ENCODE data around the gene AREL1. TPM values are rescaled to one million over a fixed set of nuclear protein-coding genes. Genes with fewer than 3 reads are reported as not detected.

AREL1 gene
- total RNA-seq, 1 donor from 2014 or later: 44.4 TPM

GRCh38 chr14:74698465-74698864 is 14.4 kb downstream of the AREL1 start:
- no peak for DNase-seq (ENCODE audit: extremely low read depth, low read depth, low spot score)

DNA sequence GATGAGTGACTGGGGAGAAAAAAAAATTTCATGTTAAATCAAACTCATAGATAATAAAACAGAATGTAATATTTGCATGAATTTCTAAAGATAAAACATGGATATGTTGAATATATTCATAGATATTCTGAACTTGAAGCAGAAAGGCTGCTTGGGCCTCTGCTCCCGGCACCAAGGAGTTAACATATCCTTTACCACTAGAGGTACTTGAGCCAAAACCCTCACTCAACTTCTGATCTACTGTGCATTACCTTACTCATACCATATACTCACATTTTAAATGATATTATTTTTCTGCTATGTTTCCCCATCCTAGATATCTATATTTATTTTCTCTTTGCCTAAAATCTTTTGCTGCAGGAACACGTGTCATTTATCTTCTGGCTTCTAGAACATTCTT is 14.9 kb downstream of the AREL1 start:
- DNase-seq (ENCODE audit: extremely low read depth, low read depth, low spot score): no peak

DNA sequence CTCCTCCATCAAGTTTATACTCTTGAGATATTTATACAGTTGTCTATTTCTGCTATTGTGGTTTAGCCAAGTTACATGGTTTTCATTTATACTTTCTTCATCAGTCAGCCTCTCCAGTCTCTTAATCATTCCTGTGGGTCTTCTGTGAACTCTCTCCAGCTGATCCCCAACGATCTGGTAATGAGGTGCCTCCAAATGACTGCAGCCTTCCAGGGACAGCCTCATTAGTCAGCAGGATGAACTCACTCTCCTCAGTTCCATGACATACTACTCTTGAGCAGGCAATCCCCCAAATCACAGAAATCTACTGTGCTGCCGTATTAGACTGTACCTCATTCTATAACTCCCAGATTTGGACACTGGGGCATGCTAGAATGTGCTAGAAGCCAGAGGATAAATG is 15.3 kb downstream of the AREL1 start:
- no peak for DNase-seq (ENCODE audit: extremely low read depth, low read depth, low spot score)

- no peak for DNase-seq (ENCODE audit: extremely low read depth, low read depth, low spot score)
Observed at GRCh38 chr14:74697011-74697410, 15.9 kb downstream of the AREL1 start.

DNA sequence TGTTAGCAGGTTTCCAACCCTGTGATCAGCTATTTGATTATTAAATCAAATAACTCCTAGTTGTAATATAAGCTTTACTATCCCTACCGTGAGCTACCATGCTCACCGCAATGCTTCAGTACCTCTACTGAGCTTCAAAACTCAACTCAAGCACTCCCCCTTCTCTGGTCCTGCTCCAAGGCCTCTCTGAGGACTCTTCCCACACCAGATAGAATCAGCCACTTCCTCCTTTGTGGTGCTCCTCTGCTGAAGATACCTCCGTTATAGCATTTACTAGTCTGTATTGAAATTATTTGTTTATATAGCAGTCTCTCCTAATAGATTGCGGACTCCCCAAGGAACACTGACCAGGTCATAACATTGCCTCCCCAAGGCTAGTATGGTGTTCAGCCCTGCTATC is 17.5 kb downstream of the AREL1 start:
- DNase-seq (ENCODE audit: extremely low read depth, low read depth, low spot score): no peak

DNA sequence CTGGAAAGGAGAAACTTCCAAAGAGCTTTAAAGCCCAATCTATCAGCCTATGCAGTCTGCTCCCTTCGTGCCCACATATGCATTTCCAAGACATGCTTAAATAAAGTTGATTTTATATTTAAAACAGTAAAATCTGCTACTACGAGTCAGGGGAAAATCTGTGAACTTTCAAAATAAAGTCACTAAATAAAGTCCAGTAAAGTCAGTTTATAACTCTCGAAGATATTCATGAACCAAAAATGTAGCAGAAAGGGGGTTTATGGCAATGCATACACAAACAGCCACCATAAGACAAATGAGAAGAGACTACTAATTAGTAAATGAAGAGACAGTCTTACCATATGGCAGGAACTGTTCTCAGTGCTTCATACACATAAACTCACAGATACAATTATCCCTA is 19.7 kb downstream of the AREL1 start:
- DNase-seq (ENCODE audit: extremely low read depth, low read depth, low spot score): no peak

- no peak for DNase-seq (ENCODE audit: extremely low read depth, low read depth, low spot score)
Observed at GRCh38 chr14:74691456-74691855, 21.4 kb downstream of the AREL1 start.

DNA sequence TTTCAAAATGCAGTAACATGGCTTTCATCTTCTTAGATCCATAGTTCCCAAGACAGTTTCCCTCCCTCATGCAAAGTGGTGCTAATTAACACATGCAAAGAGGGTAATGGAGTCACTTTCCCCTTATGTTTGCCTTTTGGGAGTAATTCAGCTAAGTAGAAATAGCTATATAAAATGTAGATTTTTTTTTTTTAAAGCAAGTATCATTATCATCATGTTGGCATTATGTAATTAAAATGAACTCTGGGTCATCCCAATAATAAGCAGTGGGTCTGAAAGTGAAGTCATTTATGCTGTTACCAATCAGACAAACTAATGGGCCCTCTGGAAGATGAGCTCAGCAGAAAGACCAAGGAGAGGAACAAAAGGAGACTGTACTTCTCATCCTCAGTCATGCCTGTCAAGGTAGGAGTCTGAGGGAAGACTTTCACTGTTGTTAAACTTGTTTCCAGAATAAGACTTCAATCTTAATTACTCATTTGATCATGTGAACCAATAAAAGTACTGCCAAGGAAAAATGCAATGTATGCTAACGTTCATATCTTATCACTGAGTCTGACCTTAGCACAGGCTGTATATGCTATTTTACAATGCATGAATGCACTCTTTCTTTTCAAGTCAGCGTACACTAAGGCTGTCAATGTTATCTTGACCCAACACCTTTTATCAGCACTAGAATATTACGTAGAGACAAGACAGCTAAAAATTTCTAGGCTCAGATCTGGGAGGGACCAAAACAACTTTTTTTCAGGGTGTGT is 26.8 kb downstream of the AREL1 start:
- no peak for DNase-seq (ENCODE audit: extremely low read depth, low read depth, low spot score)

DNA sequence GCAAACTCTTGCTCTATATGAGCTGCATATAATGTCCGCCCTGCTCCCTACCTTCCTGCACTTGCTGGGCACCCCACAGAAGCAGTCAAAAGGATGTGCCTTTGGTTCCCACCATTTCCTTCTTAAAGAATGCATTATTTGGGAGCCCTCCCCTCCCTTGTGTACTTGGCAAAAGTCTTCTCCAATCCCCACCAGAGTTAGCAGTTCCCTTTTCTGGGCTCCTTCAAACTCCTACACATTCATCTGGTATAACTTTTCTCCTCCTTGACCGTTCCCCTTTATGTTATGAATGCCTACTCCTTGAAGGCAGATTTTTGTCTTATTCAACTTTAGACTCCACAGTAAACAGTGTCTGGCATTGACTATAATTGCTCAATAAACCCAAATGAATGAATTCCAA is 27.8 kb downstream of the AREL1 start:
- no peak for DNase-seq (ENCODE audit: extremely low read depth, low read depth, low spot score)

DNA sequence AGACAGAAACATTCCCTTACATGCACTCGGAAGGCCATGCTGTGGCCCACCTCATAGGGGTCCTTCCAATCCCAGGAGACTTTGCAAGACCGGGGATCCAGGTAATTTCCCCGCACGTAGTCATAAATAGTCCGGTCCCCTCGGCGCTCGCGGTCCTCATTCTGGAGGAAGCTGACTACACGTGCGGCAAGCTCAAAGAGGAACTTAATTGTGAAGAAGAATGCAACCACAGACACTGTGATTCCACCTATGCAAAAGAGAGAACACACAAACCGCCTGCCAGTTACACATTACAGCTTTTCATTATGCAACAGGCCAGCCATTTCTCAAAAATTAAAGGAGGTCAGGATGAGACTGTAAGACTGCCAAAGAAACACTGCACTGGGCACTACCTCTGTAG is 28.4 kb downstream of the AREL1 start:
- DNase-seq (ENCODE audit: extremely low read depth, low read depth, low spot score): no peak

GRCh38 chr14:74683406-74683805 is 29.5 kb downstream of the AREL1 start:
- no peak for DNase-seq (ENCODE audit: extremely low read depth, low read depth, low spot score)

GRCh38 chr14:74682169-74682952 is 30.5 kb downstream of the AREL1 start:
- DNase-seq (ENCODE audit: extremely low read depth, low read depth, low spot score): no peak

DNA sequence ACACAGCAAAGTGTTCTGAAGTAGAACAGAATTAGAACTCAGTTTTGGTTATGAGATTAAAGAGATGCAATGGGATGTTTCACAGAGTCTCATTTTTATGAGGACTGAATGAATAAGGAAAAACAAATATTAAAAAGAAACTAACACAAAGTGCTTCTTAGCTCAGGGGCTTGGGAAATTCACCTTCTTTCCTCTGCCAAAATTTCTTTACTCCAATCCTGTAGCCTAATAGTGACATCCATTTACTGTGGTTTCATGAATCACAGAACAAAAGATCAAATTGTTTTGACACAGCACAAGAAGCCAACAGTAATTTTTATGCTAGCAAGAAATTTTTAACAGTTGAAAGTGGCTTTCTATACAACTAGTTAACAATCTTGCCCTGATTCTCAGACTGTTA is 37.7 kb downstream of the AREL1 start:
- DNase-seq (ENCODE audit: extremely low read depth, low read depth, low spot score): no peak

DNA sequence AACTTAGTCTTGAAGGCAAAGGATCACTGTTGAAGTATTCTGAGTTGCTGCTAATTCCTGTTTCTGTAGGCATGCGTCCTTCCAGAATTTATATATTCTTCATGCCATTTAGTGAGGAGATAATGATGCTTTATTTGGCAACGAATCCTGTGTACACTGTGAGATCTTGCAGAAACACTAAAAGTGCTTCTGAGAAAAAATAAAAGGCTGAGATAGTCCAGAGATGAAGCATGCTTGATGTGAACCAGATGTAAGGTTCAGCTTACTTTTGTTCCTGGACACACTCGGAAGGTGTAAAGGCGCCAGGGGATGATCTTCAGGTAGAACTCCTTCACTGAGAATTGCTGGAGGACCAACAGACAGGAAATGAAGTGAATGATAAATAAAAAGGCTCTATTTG is 39.1 kb downstream of the AREL1 start:
- no peak for DNase-seq (ENCODE audit: extremely low read depth, low read depth, low spot score)

- no peak for DNase-seq (ENCODE audit: extremely low read depth, low read depth, low spot score)
Observed at GRCh38 chr14:74671789-74672188, 41.1 kb downstream of the AREL1 start.

DNA sequence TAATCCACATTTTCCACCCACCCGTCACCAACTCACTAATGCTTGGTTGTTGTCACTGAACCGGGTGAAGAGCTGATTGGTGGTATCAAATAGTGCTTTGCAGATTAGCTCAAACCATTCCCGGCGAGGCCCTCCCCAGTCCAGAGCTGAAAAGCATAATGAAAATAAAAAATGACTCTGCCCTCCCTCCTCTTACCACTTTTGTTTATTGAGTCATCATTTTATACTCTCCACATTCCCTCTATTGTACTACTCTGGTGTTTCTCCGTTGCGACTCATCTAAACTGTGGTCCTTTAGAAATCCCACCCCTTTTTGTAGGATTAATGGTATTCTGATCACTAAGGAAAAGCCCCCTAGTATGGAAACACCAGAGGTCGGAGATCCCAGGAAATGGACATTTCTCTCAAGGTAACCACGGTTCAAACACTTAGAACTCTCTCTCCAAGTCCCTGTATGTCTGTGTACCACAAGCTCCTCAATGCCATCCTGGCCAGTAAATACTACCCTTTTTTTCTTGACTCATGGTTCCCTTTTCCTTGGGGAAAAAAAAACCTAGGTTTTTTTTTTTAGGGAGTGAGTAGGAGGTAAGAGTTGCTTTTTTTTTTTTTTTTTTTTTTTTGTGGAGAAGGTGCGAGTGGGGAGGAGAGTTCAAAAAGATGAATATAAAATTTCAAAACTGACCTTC is 42.0 kb downstream of the AREL1 start:
- no peak for DNase-seq (ENCODE audit: extremely low read depth, low read depth, low spot score)

GRCh38 chr14:74669846-74670245 is 43.0 kb downstream of the AREL1 start:
- no peak for DNase-seq (ENCODE audit: extremely low read depth, low read depth, low spot score)

DNA sequence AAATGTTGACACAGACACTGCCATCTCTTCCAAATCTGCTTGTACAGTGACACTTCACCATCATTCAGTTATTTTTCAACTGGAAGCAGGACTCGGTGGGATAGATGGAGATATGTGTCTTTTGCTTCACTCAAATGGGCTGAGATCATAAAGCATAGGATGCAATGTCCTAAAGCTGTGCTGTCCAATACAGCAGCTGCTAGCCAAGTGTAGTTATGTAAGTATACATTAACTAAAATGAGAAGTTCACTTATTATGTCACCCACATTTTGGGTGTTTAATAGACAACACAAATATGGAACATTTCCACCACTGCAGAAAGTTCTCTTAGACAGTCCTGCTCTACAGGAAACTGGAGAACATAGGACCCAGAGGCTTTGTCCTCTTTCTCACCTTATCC is 43.6 kb downstream of the AREL1 start:
- DNase-seq (ENCODE audit: extremely low read depth, low read depth, low spot score): no peak

- no peak for DNase-seq (ENCODE audit: extremely low read depth, low read depth, low spot score)
Observed at GRCh38 chr14:74667758-74668157, 45.1 kb downstream of the AREL1 start.

GRCh38 chr14:74664717-74665116 is 48.2 kb downstream of the AREL1 start:
- DNase-seq (ENCODE audit: extremely low read depth, low read depth, low spot score): no peak

GRCh38 chr14:74663884-74664283 is 49.0 kb downstream of the AREL1 start:
- no peak for DNase-seq (ENCODE audit: extremely low read depth, low read depth, low spot score)
